Neural progenitor cell (in vitro differentiated cells): ENCODE results near the gene UBR2. TPM values are rescaled to one million over a fixed set of nuclear protein-coding genes. Genes with fewer than 3 reads are reported as not detected.

Source experiments
- DNase-seq: peaks from one replicate; pipeline ENCODE4 v3.0.0-alpha.2; 2016; ENCODE audit warnings: low spot score
- H2AFZ ChIP-seq: fragments of 200-600 bp; sonication (generic); replicated peaks from 2 replicates; pipeline ENCODE4 v1.6.1; 2016; ENCODE audit warnings: antibody characterized with exemption
- H3F3A ChIP-seq: fragments of 200-600 bp; sonication (generic); 2 replicates; pipeline ENCODE4 v1.6.1; 2016; ENCODE audit warnings: antibody characterized with exemption, low read depth
- H3K27ac ChIP-seq: fragments of 200-600 bp; sonication (generic); 2 replicates; pipeline ENCODE4 v1.5.1; 2016; ENCODE audit warnings: mild to moderate bottlenecking
- H3K27me3 ChIP-seq: fragments of 200-600 bp; sonication (generic); 2 replicates; pipeline ENCODE4 v1.6.1; 2016; ENCODE audit warnings: mild to moderate bottlenecking, moderate library complexity
- H3K36me3 ChIP-seq: fragments of 200-600 bp; sonication (generic); 2 replicates; pipeline ENCODE4 v1.5.1; 2016
- H3K4me1 ChIP-seq: fragments of 200-600 bp; sonication (generic); 2 replicates; pipeline ENCODE4 v1.6.1; 2016; ENCODE audit warnings: mixed run types
- H3K4me2 ChIP-seq: fragments of 200-600 bp; sonication (generic); 2 replicates; pipeline ENCODE4 v1.6.1; 2016
- H3K4me3 ChIP-seq: fragments of 200-600 bp; sonication (generic); 2 replicates; pipeline ENCODE4 v1.5.1; 2016
- H3K79me2 ChIP-seq: fragments of 200-600 bp; sonication (generic); 2 replicates; pipeline ENCODE4 v1.6.1; 2016; ENCODE audit warnings: low read depth
- H3K9ac ChIP-seq: fragments of 200-600 bp; sonication (generic); 2 replicates; pipeline ENCODE4 v1.6.1; 2016
- H3K9me3 ChIP-seq: fragments of 200-600 bp; sonication (generic); 2 replicates; pipeline ENCODE4 v1.5.1; 2016; ENCODE audit warnings: low read depth
- H4K20me1 ChIP-seq: fragments of 200-600 bp; sonication (generic); 2 replicates; pipeline ENCODE4 v1.6.1; 2016; ENCODE audit warnings: low read depth
- H3K27ac Mint-ChIP-seq: 3 replicates; pipeline ENCODE4 v1.8.0; 2021; ENCODE audit warnings: mixed read lengths
- H3K27me3 Mint-ChIP-seq: 2 replicates; pipeline ENCODE4 v1.8.0; 2022; ENCODE audit warnings: low read depth, mild to moderate bottlenecking, inconsistent platforms, moderate library complexity, mixed read lengths; ENCODE audit not compliant: insufficient read depth
- H3K36me3 Mint-ChIP-seq: 3 replicates; pipeline ENCODE4 v1.8.0; 2021; ENCODE audit warnings: mixed read lengths
- H3K4me1 Mint-ChIP-seq: 3 replicates; pipeline ENCODE4 v1.8.0; 2021; ENCODE audit warnings: mixed read lengths
- H3K4me3 Mint-ChIP-seq: 3 replicates; pipeline ENCODE4 v1.8.0; 2021; ENCODE audit warnings: mild to moderate bottlenecking, moderate library complexity, mixed read lengths
- H3K9me3 Mint-ChIP-seq: 3 replicates; pipeline ENCODE4 v1.8.0; 2020; ENCODE audit warnings: mixed read lengths
- EZH2 ChIP-seq: fragments of 200-600 bp; sonication (generic); IDR thresholded peaks from 2 replicates; pipeline ENCODE4 v1.6.1; 2017; ENCODE audit warnings: antibody characterized with exemption, mild to moderate bottlenecking, moderate library complexity
- EZH2phosphoT487 ChIP-seq: fragments of 200-600 bp; sonication (generic); IDR thresholded peaks from 2 replicates; pipeline ENCODE4 v1.6.1; 2017; ENCODE audit warnings: antibody characterized with exemption
- total RNA-seq: library from RNA; depleted of rRNA; stranded (reverse); fragments of >200 nt; gene quantifications from 2 replicates; pipeline ENCODE4 v1.2.3, GENCODE V29; 2015; ENCODE audit warnings: low replicate concordance
- TF ChIP-seq, protein P1 (sequence below): fragments of 200-600 bp; sonication (generic); IDR thresholded peaks from 2 replicates; pipeline ENCODE4 v1.5.1; 2017; ENCODE audit warnings: antibody characterized with exemption, mild to moderate bottlenecking

Gene UBR2
- total RNA-seq, 1 donor from 2014 or later = 34.7 TPM

DNA sequence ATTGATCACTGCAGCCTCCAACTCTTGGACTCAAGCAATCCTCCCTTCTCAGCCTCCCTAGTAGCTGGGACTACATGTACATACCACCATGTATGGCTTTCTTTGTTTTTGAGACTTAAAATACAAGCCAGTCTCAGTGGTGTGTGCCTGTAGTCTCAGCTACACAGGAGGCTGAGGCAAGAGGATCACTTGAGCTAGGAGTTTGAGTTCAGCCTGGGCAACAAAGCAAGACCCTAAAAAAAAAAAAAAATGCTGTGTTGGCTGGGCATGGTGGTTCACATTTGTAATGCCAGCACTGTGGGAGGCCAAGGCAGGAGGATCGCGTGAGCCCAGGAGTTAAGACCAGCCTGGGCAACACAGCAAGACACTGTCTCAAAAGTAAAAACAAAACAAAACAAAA, 51.7 kb downstream of the UBR2 start:
- no peaks in the 10 kb centered on the region for H3F3A ChIP-seq
- Mint-ChIP-seq H3K27ac (no peak overlapping the region), H3K4me1 (no peaks in the 10 kb centered on the region), H3K36me3 (peaks cover 5% of the 10 kb centered on the region), H3K27me3 (no peaks in the 10 kb centered on the region), H3K9me3 (no peaks in the 10 kb centered on the region), H3K4me3 (no peak overlapping the region)
- H3K4me3 ChIP-seq = no peak overlapping the region
- no peak overlapping the region for H3K9ac ChIP-seq
- peaks cover 10% of the 10 kb centered on the region for H3K36me3 ChIP-seq
- DNase-seq = no peak
- H3K79me2 ChIP-seq = no peaks in the 10 kb centered on the region
- no peak overlapping the region for H3K4me2 ChIP-seq
- no peaks in the 10 kb centered on the region for H3K27me3 ChIP-seq
- no peaks in the 10 kb centered on the region for H3K4me1 ChIP-seq
- no peaks in the 10 kb centered on the region for H3K9me3 ChIP-seq
- TF ChIP-seq EZH2 = no peak
- TF ChIP-seq EZH2phosphoT487 = no peak
- TF ChIP-seq, protein P1, sequence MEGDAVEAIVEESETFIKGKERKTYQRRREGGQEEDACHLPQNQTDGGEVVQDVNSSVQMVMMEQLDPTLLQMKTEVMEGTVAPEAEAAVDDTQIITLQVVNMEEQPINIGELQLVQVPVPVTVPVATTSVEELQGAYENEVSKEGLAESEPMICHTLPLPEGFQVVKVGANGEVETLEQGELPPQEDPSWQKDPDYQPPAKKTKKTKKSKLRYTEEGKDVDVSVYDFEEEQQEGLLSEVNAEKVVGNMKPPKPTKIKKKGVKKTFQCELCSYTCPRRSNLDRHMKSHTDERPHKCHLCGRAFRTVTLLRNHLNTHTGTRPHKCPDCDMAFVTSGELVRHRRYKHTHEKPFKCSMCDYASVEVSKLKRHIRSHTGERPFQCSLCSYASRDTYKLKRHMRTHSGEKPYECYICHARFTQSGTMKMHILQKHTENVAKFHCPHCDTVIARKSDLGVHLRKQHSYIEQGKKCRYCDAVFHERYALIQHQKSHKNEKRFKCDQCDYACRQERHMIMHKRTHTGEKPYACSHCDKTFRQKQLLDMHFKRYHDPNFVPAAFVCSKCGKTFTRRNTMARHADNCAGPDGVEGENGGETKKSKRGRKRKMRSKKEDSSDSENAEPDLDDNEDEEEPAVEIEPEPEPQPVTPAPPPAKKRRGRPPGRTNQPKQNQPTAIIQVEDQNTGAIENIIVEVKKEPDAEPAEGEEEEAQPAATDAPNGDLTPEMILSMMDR = no peak
- H2AFZ ChIP-seq = no peak overlapping the region
- no peaks in the 10 kb centered on the region for H4K20me1 ChIP-seq
- H3K27ac ChIP-seq = no peak overlapping the region

DNA sequence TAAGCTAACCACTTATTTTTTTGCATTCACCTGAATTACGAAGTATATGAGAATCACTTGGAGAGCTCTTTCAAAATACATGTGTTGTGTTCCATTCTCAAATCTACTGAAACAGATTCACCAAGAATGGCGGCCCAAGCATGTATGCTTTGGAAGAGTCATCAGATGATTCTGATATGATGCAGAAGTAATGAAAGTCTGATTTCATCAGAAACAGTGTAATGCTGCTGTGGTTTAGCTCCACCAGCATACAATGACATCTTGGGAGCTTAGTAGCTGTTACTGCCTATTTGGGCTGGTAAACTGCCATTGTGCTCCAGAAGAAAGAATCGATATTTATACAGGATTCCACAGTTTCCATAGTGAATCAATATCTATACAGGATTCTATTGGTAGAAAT, 52.9 kb downstream of the UBR2 start:
- DNase-seq = no peak
- no peaks in the 10 kb centered on the region for H3K27me3 Mint-ChIP-seq
- TF ChIP-seq, protein P1 = no peak
- TF ChIP-seq EZH2 (no peak), EZH2phosphoT487 (no peak)
- Histone ChIP-seq H3K9me3 (no peaks in the 10 kb centered on the region), H3K4me1 (no peaks in the 10 kb centered on the region), H2AFZ (no peak overlapping the region), H3K9ac (no peak overlapping the region), H4K20me1 (no peaks in the 10 kb centered on the region), H3F3A (no peaks in the 10 kb centered on the region), H3K4me2 (no peak overlapping the region), H3K27ac (no peak overlapping the region), H3K4me3 (no peak overlapping the region), H3K79me2 (no peaks in the 10 kb centered on the region), H3K27me3 (no peaks in the 10 kb centered on the region), H3K36me3 (peaks cover 10% of the 10 kb centered on the region)
- H3K27ac Mint-ChIP-seq = no peak overlapping the region
- H3K4me1 Mint-ChIP-seq = no peaks in the 10 kb centered on the region
- H3K9me3 Mint-ChIP-seq = no peaks in the 10 kb centered on the region
- no peak overlapping the region for H3K4me3 Mint-ChIP-seq
- peaks cover 4% of the 10 kb centered on the region for H3K36me3 Mint-ChIP-seq

DNA sequence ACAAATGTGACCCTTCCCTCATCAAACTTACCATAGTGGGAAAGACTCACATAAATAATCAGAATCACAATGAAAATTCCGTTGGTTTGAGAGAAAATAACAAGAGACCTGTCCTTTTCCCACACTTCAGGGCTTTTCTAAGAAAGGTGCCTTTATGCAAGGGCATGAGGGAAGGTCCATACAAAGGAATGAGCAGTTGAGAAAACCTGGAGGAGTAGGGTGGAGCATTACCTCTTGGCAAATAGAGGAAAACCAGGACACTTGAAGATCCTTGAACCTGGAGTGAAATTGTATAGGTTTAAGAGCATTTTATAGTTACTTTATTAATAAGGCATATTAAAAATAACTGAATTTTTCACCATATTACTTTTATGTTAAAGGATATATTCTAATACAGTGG, 54.3 kb downstream of the UBR2 start:
- no peaks in the 10 kb centered on the region for H4K20me1 ChIP-seq
- no peak overlapping the region for H2AFZ ChIP-seq
- no peak overlapping the region for H3K4me3 ChIP-seq
- Mint-ChIP-seq H3K4me1 (no peaks in the 10 kb centered on the region), H3K9me3 (no peaks in the 10 kb centered on the region), H3K36me3 (peaks cover 4% of the 10 kb centered on the region), H3K27me3 (no peaks in the 10 kb centered on the region), H3K4me3 (no peak overlapping the region), H3K27ac (no peak overlapping the region)
- H3K36me3 ChIP-seq = peaks cover 10% of the 10 kb centered on the region
- no peaks in the 10 kb centered on the region for H3F3A ChIP-seq
- no peak for DNase-seq
- H3K9ac ChIP-seq = no peak overlapping the region
- H3K4me1 ChIP-seq = no peaks in the 10 kb centered on the region
- no peak overlapping the region for H3K27ac ChIP-seq
- no peaks in the 10 kb centered on the region for H3K9me3 ChIP-seq
- no peaks in the 10 kb centered on the region for H3K27me3 ChIP-seq
- no peak for TF ChIP-seq EZH2phosphoT487
- no peak for TF ChIP-seq EZH2
- TF ChIP-seq, protein P1 = no peak
- H3K4me2 ChIP-seq = no peak overlapping the region
- H3K79me2 ChIP-seq = no peaks in the 10 kb centered on the region

DNA sequence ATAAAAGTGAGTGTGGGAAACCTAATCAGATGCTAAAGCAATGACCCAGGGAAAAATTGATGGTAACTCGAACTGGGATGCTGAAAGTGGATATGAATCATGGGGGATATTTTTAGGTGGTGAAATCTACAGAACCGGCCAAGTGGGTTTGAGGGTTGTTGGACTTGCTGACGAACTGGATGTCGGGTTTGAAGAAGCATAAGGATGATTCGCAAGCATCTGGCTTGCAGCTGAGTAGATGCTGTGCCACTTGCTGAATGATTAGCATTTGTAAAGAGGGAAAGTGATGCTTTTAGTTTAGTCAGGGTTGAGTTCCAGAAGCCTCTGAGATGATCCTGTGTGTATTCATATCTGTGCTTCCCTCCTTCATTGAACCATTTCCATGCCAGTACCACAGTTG, 54.9 kb downstream of the UBR2 start:
- H3K27me3 Mint-ChIP-seq = no peaks in the 10 kb centered on the region
- DNase-seq = no peak
- no peaks in the 10 kb centered on the region for H3K9me3 Mint-ChIP-seq
- H3K36me3 Mint-ChIP-seq = peaks cover 4% of the 10 kb centered on the region
- Histone ChIP-seq H3K27me3 (no peaks in the 10 kb centered on the region), H2AFZ (no peak overlapping the region), H3K36me3 (peaks cover 10% of the 10 kb centered on the region), H4K20me1 (no peaks in the 10 kb centered on the region), H3K4me3 (no peak overlapping the region), H3K9me3 (no peaks in the 10 kb centered on the region), H3F3A (no peaks in the 10 kb centered on the region), H3K4me2 (no peak overlapping the region), H3K9ac (no peak overlapping the region), H3K4me1 (no peaks in the 10 kb centered on the region), H3K27ac (no peak overlapping the region), H3K79me2 (no peaks in the 10 kb centered on the region)
- H3K27ac Mint-ChIP-seq = no peak overlapping the region
- no peak overlapping the region for H3K4me3 Mint-ChIP-seq
- H3K4me1 Mint-ChIP-seq = no peaks in the 10 kb centered on the region
- TF ChIP-seq EZH2phosphoT487 = no peak
- TF ChIP-seq, protein P1 = no peak
- TF ChIP-seq EZH2 = no peak
